Right lobe of liver (tissue), 6 donors: ENCODE data around the gene MYLK4. TPM values are rescaled to one million over a fixed set of nuclear protein-coding genes. Genes with fewer than 3 reads are reported as not detected.

Experiments
- ATAC-seq, 4 donors: fragments of 200-7000 bp; cut with Tn5 transposase; one replicate each; pipeline ENCODE4 v1.9.1; 2020; ENCODE audit warnings: mild to moderate bottlenecking in 4 of 4, moderate library complexity in 4 of 4
- DNase-seq, 3 donors: peaks; one replicate each; pipeline ENCODE4 v3.0.0-alpha.2; 2020
- H3K27ac ChIP-seq, 3 donors: fragments of 200-600 bp; one replicate each; pipeline ENCODE4 v1.8.0; 2022
- H3K27me3 ChIP-seq, 2 donors: fragments of 200-600 bp; one replicate each; pipeline ENCODE4 v1.8.0; 2022
- H3K36me3 ChIP-seq, 4 donors: fragments of 200-600 bp; sonication (generic) in 1 of 4; one replicate each; pipeline versions ENCODE4 v1.5.1 to v1.8.0; 2017 to 2022; ENCODE audit warnings: control low read depth in 1 of 4
- H3K4me1 ChIP-seq, 4 donors: fragments of 200-600 bp; sonication (generic) in 1 of 4; one replicate each; pipeline versions ENCODE4 v1.5.1 to v1.8.0; 2017 to 2022; ENCODE audit warnings: control low read depth in 1 of 4
- H3K4me3 ChIP-seq, 3 donors: fragments of 200-600 bp; one replicate each; pipeline ENCODE4 v1.8.0; 2022
- H3K9me3 ChIP-seq, 4 donors: fragments of 200-600 bp; sonication (generic) in 1 of 4; one replicate each; pipeline versions ENCODE4 v1.5.1 to v1.8.0; 2017 to 2022; ENCODE audit warnings: control low read depth in 1 of 4
- POLR2A ChIP-seq: fragments of 450-650 bp; IDR thresholded peaks from one replicate; pipeline ENCODE4 v1.6.1; 2017; ENCODE audit warnings: antibody characterized with exemption, mild to moderate bottlenecking
- WGBS: methylation state at CpG from one replicate; pipeline ENCODE4 v1.1.6; 2018; ENCODE audit warnings: low coverage, low lambda C conversion rate; ENCODE audit not compliant: insufficient coverage; ENCODE audit errors: missing lambda C conversion rate; 5-methylcytosine and 5-hydroxymethylcytosine counted together
- intact Hi-C, 2 donors: fragments of 100-400 bp; cut with DNase I; formaldehyde crosslinking; loops; one replicate each; pipeline versions ENCODE4 v1.11.2 to v1.14.1; 2022
- total RNA-seq, 6 experiments: library from RNA; depleted of rRNA in 2 of 6; stranded (reverse); fragments of >200 nt in 2 of 6; fragmentation: NEBNext Ultra II Directional in 3 of 6; extraction: Animal tissue kit (Norgen Biotek cat#: 25700) in 3 of 6; gene quantifications; one replicate each; pipeline versions ENCODE4 v1.1.0 to v1.2.4, GENCODE V29; 2016 to 2023
- TF ChIP-seq, protein P1 (sequence below), 4 donors: fragments of 200-600 bp in 3 of 4; fragments of 450-650 bp in 1 of 4; IDR thresholded peaks; one replicate each; pipeline versions ENCODE4 v1.5.1 to v1.8.0; 2016 to 2022; ENCODE audit warnings: antibody characterized with exemption in 4 of 4, mild to moderate bottlenecking in 2 of 4
- donor health status: DM: no; HTN: yes; CAD: no.
- donor health status: DM: no; HTN: no; CAD: no.
- donor health status: DM: no; HTN: no; CAD: no.
- donor health status: DM: no; HTN: yes; CAD: no.
- donor health status: DM: no; HTN: yes; CAD: no.

The MYLK4 gene
- total RNA-seq, 6 experiments from 2014 or later: 0.22 to 0.46 (median 0.27) TPM; not detected in 1

DNA sequence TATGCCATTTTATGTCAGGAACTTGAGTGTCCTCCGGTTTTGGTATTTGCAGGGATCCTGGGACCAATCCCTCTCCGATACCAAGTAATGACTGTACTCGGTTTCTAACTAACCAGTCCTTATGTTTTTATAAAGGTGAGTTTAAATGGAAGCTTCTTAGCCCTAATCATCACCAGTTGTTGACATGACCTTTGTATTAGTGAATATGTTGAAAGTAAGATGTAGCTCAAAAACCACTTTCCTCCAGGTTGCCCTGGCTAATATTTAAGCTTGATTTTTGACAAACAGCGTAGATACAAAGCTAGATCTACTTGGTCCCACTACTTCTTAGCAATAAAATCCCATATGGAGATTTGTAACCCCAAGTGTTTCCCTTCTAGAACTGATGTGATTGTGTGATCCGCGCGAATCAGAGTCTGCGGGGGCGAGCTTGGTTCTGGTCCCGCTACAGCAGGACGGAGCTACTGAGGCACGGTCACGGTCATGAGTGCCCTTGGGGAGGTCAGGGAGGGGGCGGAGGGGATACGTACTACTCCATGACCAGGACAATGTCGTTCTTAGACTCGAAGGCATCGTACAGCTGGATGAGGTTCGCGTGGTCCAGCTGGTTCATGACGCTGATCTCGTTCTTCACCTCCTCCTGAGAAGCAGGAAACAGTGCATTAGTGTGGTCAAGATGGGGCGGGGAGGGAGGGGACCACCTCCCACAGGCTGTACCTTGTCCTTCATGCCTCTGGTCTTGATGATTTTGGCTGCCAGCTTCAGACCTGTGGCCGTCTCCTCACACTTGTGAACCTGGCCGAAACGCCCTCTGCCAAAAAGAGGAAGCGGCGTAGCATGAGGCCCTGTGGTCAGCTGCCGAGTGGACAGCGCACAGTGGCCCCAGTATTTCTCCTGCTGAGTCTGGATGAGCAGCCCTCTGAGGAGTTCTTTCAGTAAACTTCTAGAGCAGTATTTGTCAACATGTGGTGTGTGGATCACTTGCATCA, 65.7 kb downstream of the MYLK4 start:
- DNase-seq (no peak), ATAC-seq (peak; percentile 26 to 47 (median 47))
- H3K4me3 ChIP-seq: no peak overlapping the region
- H3K27me3 ChIP-seq: no peaks in the 10 kb centered on the region
- TF ChIP-seq POLR2A: no peak
- TF ChIP-seq, protein P1, sequence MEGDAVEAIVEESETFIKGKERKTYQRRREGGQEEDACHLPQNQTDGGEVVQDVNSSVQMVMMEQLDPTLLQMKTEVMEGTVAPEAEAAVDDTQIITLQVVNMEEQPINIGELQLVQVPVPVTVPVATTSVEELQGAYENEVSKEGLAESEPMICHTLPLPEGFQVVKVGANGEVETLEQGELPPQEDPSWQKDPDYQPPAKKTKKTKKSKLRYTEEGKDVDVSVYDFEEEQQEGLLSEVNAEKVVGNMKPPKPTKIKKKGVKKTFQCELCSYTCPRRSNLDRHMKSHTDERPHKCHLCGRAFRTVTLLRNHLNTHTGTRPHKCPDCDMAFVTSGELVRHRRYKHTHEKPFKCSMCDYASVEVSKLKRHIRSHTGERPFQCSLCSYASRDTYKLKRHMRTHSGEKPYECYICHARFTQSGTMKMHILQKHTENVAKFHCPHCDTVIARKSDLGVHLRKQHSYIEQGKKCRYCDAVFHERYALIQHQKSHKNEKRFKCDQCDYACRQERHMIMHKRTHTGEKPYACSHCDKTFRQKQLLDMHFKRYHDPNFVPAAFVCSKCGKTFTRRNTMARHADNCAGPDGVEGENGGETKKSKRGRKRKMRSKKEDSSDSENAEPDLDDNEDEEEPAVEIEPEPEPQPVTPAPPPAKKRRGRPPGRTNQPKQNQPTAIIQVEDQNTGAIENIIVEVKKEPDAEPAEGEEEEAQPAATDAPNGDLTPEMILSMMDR (IDR thresholded peaks at IDR 0.05): no peak
- 93% methylated on average over 19 of the region's 30 CpGs for WGBS
- H3K4me1 ChIP-seq: peaks cover 0 to 6% (median 0%) of the 10 kb centered on the region in 4 donors
- no peaks in the 10 kb centered on the region for H3K36me3 ChIP-seq
- intact Hi-C loops: no loop called here
- H3K27ac ChIP-seq: no peak overlapping the region
- H3K9me3 ChIP-seq: no peaks in the 10 kb centered on the region

DNA sequence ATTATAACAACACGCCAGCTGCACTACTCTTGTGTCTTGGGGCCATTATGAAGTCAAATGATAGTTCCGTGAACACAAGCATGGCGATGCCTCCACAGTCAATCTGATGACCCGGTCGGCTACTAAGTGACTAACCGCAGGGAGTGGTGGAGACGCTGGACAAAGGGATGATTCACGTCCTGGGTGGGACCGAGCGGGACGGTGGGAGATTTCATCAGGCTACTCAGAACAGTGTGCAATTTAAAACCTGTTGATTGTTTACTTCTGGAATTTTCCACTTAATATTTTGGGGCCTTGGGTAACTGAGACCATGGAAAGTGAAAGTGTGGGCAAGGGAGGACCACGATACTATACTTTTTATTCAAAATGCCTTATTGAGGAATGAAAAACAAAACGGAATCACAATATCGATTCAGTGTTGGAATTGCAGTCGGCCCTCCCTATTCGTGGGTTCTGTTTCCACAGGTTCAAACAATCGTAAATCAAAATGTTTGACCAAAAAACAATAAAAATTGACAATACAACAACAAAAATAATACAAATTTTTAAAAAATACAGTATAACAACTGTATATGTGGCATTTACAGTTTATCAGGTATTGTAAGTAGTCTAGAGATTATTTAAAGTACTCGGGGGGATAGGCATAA, 66.5 kb downstream of the MYLK4 start:
- TF ChIP-seq, protein P1 (IDR thresholded peaks at IDR 0.05): no peak
- no peak for TF ChIP-seq POLR2A
- Histone ChIP-seq H3K4me3 (no peak overlapping the region), H3K4me1 (peaks cover 0 to 6% (median 0%) of the 10 kb centered on the region in 4 donors), H3K36me3 (no peaks in the 10 kb centered on the region), H3K27me3 (no peaks in the 10 kb centered on the region), H3K9me3 (no peaks in the 10 kb centered on the region), H3K27ac (no peak overlapping the region)
- ATAC-seq (no peak), DNase-seq (no peak)
- WGBS: 96% methylated on average over 17 of the region's 18 CpGs
- intact Hi-C loops: no loop called here

DNA sequence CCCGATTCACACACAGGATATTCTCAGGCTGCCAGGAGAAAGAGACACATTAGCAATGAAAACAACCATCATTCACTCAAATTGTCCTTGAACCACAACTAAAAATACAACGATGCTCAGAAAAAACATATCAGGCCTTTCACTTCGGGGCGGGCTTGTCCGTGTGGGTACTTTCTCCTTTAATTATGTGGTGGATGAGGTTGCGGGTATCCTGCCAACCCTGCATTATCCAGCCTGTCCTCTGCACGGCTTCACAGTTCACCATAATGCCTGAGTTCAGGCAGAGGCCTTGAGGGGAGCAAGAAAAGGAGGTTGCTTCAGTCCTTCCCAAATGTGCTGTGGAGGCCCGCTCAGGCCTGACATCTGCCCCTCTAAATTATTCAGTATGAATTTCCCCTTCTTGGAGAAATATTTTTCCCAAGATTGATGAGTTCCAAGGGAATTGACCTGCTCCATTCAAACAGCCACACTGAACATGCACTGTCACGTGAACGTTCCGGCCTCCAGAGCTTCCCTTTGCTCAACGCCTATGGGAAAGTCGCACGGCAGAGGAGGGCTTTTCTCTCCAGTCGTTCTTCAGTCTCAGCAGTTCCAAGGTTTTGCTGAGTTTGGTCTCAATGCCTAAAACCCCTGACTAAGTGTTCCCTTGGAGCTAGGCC, 70.3 kb downstream of the MYLK4 start:
- H3K27ac ChIP-seq: no peak overlapping the region
- intact Hi-C loops: no loop called here
- H3K4me1 ChIP-seq: peaks cover 0 to 6% (median 0%) of the 10 kb centered on the region in 4 donors
- no peaks in the 10 kb centered on the region for H3K36me3 ChIP-seq
- no peak for DNase-seq
- H3K4me3 ChIP-seq: no peak overlapping the region
- TF ChIP-seq, protein P1 (IDR thresholded peaks at IDR 0.05): no peak
- TF ChIP-seq POLR2A: no peak
- no peaks in the 10 kb centered on the region for H3K9me3 ChIP-seq
- 79% methylated on average over 15 of the region's 15 CpGs for WGBS
- ATAC-seq: peak in 2 of 4 donors; percentile 37 to 42
- no peaks in the 10 kb centered on the region for H3K27me3 ChIP-seq

DNA sequence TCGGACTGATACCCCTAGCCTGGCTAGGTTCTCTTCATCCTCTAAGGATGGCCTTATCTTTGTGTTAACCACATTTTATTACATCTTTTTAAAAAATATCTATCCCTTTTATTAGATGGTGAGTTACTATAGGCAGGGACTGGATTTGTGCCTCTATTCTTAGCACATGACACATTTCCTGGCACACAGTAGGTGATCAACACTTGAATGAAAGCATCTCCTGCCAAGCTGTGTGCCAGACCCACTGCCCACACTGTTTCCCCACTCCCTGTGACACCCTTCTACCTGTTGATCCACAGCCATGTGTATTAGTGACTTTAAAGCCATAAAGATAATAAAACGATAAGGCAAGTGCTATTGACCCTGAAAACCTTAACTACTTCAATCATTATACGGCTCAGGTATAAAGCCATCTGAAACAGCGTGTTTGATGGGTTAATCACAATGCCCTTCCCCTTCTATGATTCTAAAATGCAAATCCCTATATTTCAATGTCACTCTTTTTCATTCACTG, 73.6 kb downstream of the MYLK4 start:
- Histone ChIP-seq H3K4me3 (no peak overlapping the region), H3K36me3 (no peaks in the 10 kb centered on the region), H3K27ac (no peak overlapping the region), H3K9me3 (no peaks in the 10 kb centered on the region), H3K4me1 (no peaks in the 10 kb centered on the region), H3K27me3 (no peaks in the 10 kb centered on the region)
- DNase-seq: no peak
- intact Hi-C loops: no loop called here
- no peak for ATAC-seq
- 81% methylated on average over 4 of the region's 4 CpGs for WGBS
- TF ChIP-seq POLR2A: no peak
- TF ChIP-seq, protein P1 (IDR thresholded peaks at IDR 0.05): no peak
